ENCODE results near the gene NFASC. TPM values are rescaled to one million over a fixed set of nuclear protein-coding genes. Genes with fewer than 3 reads are reported as not detected.

The NFASC gene
- total and polyA plus RNA-seq, 2 donors (not counting 3 experiments of a cell fraction or from before 2014, with no cell fraction given), result not detected

GRCh38 chr1:204830747-204831146, 39.9 kb upstream of the NFASC start:
- FAIRE-seq (no peak), DNase-seq (ENCODE audit: low read depth, low spot score) (no peak)
- H3K9me1 ChIP-seq (replicated peaks; ENCODE audit: control insufficient read depth, extremely low read depth, insufficient read depth, low read length), result no peaks in the 10 kb centered on the region
- no peak overlapping the region for H2AFZ ChIP-seq (ENCODE audit: low read depth, low read length)
- no peak overlapping the region for H3K27ac ChIP-seq (ENCODE audit: insufficient read depth, low read depth, low read length)
- no peak overlapping the region for H3K9ac ChIP-seq (replicated peaks; ENCODE audit: extremely low read depth, insufficient read depth, low read length)
- H3K79me2 ChIP-seq (ENCODE audit: control insufficient read depth, insufficient read depth, low read length), result no peaks in the 10 kb centered on the region
- POLR2A ChIA-PET, result no interaction called here
- dilution Hi-C loops (cut with MboI; ENCODE audit: extremely low pct_ligation_motif_present, low sequenced_read_pairs), result no loop called here
- intact Hi-C loops (cut with micrococcal nuclease), result no loop called here
- no peak overlapping the region for H3K4me2 ChIP-seq (ENCODE audit: insufficient read depth, low read length)
- CTCF ChIA-PET, result no interaction called here
- no peak overlapping the region for H3K4me3 ChIP-seq (replicated peaks in 1 of 3; ENCODE audit: insufficient read depth in 1 of 3, low read depth in 1 of 3, low read length in 3 of 3)
- H3K27me3 ChIP-seq (ENCODE audit: control insufficient read depth in 2 of 2, insufficient read depth in 2 of 2, low read length in 2 of 2), result peaks cover 25 to 31% of the 10 kb centered on the region in 2 experiments
- no peaks in the 10 kb centered on the region for H3K36me3 ChIP-seq (ENCODE audit: control insufficient read depth in 2 of 2, extremely low read depth in 1 of 2, insufficient read depth in 2 of 2, low read length in 2 of 2)
- no peaks in the 10 kb centered on the region for H3K9me3 ChIP-seq (replicated peaks; ENCODE audit: control insufficient read depth, insufficient read depth, low read length)
- no TSS peak for BruUV-seq (replicated peaks)
- no peaks in the 10 kb centered on the region for H3K4me1 ChIP-seq (ENCODE audit: control insufficient read depth, extremely low read depth, insufficient read depth, low read length)
- TF ChIP-seq MYC (IDR thresholded peaks at IDR 0.05; ENCODE audit: low read depth, low read length), result no peak
- no peak for TF ChIP-seq GATA2 (IDR thresholded peaks at IDR 0.05; ENCODE audit: insufficient read depth, insufficient read length, low read depth, low read length)
- TF ChIP-seq POLR2AphosphoS5 (IDR thresholded peaks at IDR 0.05; ENCODE audit: insufficient read depth, low read depth, low read length), result no peak
- TF ChIP-seq, protein P1, sequence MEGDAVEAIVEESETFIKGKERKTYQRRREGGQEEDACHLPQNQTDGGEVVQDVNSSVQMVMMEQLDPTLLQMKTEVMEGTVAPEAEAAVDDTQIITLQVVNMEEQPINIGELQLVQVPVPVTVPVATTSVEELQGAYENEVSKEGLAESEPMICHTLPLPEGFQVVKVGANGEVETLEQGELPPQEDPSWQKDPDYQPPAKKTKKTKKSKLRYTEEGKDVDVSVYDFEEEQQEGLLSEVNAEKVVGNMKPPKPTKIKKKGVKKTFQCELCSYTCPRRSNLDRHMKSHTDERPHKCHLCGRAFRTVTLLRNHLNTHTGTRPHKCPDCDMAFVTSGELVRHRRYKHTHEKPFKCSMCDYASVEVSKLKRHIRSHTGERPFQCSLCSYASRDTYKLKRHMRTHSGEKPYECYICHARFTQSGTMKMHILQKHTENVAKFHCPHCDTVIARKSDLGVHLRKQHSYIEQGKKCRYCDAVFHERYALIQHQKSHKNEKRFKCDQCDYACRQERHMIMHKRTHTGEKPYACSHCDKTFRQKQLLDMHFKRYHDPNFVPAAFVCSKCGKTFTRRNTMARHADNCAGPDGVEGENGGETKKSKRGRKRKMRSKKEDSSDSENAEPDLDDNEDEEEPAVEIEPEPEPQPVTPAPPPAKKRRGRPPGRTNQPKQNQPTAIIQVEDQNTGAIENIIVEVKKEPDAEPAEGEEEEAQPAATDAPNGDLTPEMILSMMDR (IDR thresholded peaks at IDR 0.05; ENCODE audit: extremely low read depth in 1 of 2, insufficient read depth in 1 of 2, low read depth in 1 of 2, low read length in 2 of 2), result no peak
- TF ChIP-seq EZH2 (IDR thresholded peaks at IDR 0.05; ENCODE audit: borderline replicate concordance, low read depth, low read length, severe bottlenecking), result no peak
- TF ChIP-seq POLR2A (IDR thresholded peaks at IDR 0.05; ENCODE audit: low read depth, low read length), result no peak
- TF ChIP-seq FOS (IDR thresholded peaks at IDR 0.05; ENCODE audit: borderline replicate concordance, insufficient read depth, low read length), result no peak
- TF ChIP-seq, protein P2, sequence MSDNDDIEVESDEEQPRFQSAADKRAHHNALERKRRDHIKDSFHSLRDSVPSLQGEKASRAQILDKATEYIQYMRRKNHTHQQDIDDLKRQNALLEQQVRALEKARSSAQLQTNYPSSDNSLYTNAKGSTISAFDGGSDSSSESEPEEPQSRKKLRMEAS (IDR thresholded peaks at IDR 0.05; ENCODE audit: insufficient read depth, insufficient read length), result no peak
- TF ChIP-seq JUN (IDR thresholded peaks at IDR 0.05; ENCODE audit: borderline replicate concordance, insufficient read depth, insufficient read length, low read depth), result no peak
- H4K20me1 ChIP-seq (replicated peaks; ENCODE audit: control insufficient read depth, extremely low read depth, insufficient read depth, low read length), result no peaks in the 10 kb centered on the region
